Adrenal gland (tissue), 12 donors: ENCODE data around the gene CFTR. TPM values are rescaled to one million over a fixed set of nuclear protein-coding genes. Genes with fewer than 3 reads are reported as not detected.

ENCODE experiments used
- DNase-seq, 7 donors: peaks; one replicate each; pipeline ENCODE4 v3.0.0-alpha.2; 2019 to 2020
- H3K27ac ChIP-seq, 5 donors: fragments of 200-600 bp; sonication (generic) in 4 of 5; 1 replicate in 3 of 5; 2 replicates in 2 of 5; pipeline versions ENCODE4 v1.5.1 to v1.8.0; 2016 to 2020; ENCODE audit warnings: mild to moderate bottlenecking in 1 of 5
- H3K27me3 ChIP-seq: fragments of 200-600 bp; 2 replicates; pipeline ENCODE4 v1.8.0; 2021
- H3K36me3 ChIP-seq, 2 donors: fragments of 200-600 bp; replicated peaks in 1 of 2; 1 replicate in 1 of 2; 2 replicates in 1 of 2; pipeline versions ENCODE4 v1.5.1 to v1.8.0; 2018 to 2022
- H3K4me1 ChIP-seq, 2 donors: fragments of 200-600 bp; replicated peaks in 1 of 2; 1 replicate in 1 of 2; 2 replicates in 1 of 2; pipeline versions ENCODE4 v1.5.1 to v1.8.0; 2018 to 2021
- H3K4me3 ChIP-seq, 4 donors: fragments of 200-600 bp; sonication (generic) in 3 of 4; one replicate each; pipeline ENCODE4 v1.5.1; 2016 to 2018
- H3K9me3 ChIP-seq, 3 donors: fragments of 200-600 bp; sonication (generic) in 1 of 3; replicated peaks in 1 of 3; 1 replicate in 2 of 3; 2 replicates in 1 of 3; pipeline versions ENCODE4 v1.5.1 to v1.8.0; 2016 to 2021
- CTCF ChIP-seq, 6 experiments: fragments of 450-650 bp in 4 of 6; fragments of 200-600 bp in 2 of 6; sonication (generic) in 1 of 6; IDR thresholded peaks; 1 replicate in 5 of 6; 2 replicates in 1 of 6; pipeline versions ENCODE4 v1.5.1 to v1.8.0; 2016 to 2021; ENCODE audit warnings: antibody characterized with exemption in 6 of 6, mild to moderate bottlenecking in 2 of 6, moderate library complexity in 1 of 6
- POLR2A ChIP-seq, 2 donors: fragments of 450-650 bp; IDR thresholded peaks; one replicate each; pipeline ENCODE4 v1.6.1; 2017; ENCODE audit warnings: antibody characterized with exemption in 2 of 2, mild to moderate bottlenecking in 2 of 2, moderate library complexity in 1 of 2
- WGBS, 4 donors: extraction: QIAGEN DNeasy Blood & Tissue Kit in 2 of 4; methylation state at CpG; one replicate each; pipeline versions ENCODE4 v1.1.5 to v1.1.7; 2013 to 2017; 5-methylcytosine and 5-hydroxymethylcytosine counted together
- intact Hi-C, 2 donors: fragments of 100-400 bp; cut with DNase I; formaldehyde crosslinking; loops; one replicate each; pipeline versions ENCODE4 v1.14.1 to v1.15.0; 2022 to 2023
- polyA plus RNA-seq, 3 donors: library from polyadenylated mRNA; stranded (reverse); fragments of 200-250 nt in 2 of 3; fragments of 350-450 nt in 1 of 3; fragmentation: Illumina TruSeq in 1 of 3; extraction: RNeasy Lipid Tissue Mini Kit (QIAGEN cat#74804) in 1 of 3; gene quantifications; one replicate each; pipeline ENCODE4 v1.2.3, GENCODE V29; 2013 to 2014
- total RNA-seq, 9 donors: library from RNA; depleted of rRNA in 4 of 9; stranded (reverse); fragments of >200 nt in 4 of 9; fragments of 120-200 nt in 1 of 9; fragmentation: NEBNext Ultra II Directional in 1 of 9; extraction: Animal tissue kit (Norgen Biotek cat#: 25700) in 1 of 9; gene quantifications; one replicate each; pipeline versions ENCODE4 v1.1.0 to v1.2.4, GENCODE V29; 2013 to 2023
- donor health status: healthy with polysubstance abuse.
- donor health status: Bipolar disorder and iron deficiency.
- donor health status: DM: yes; HTN: yes; CAD: no.
- donor health status: DM: no; HTN: no; CAD: no.
- donor health status: DM: no; HTN: no; CAD: no.
- donor health status: DM: yes; HTN: yes; CAD: no.

CFTR gene
- total and polyA plus RNA-seq, 12 donors = 0.07 to 0.22 (median 0.08) TPM; not detected in 9

DNA sequence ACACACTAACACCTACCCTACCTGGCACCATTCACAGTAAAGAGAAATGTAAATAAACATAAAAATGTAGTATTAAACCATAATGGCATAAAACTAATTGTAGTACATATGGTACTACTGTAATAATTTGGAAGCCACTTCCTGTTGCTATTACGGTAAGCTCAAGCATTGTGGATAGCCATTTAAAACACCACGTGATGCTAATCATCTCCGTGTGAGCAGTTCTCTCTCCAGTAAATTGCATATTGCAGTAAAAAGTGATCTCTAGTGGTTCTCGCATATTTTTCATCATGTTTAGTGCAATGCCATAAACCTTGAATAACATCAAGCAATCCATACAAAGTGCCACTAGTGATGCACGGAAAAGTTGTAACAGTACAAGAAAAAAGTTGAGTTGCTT lies 75.4 kb downstream of the CFTR start:
- no peaks in the 10 kb centered on the region for H3K4me1 ChIP-seq
- no peaks in the 10 kb centered on the region for H3K9me3 ChIP-seq
- no peak for DNase-seq
- no peak overlapping the region for H3K4me3 ChIP-seq
- H3K27me3 ChIP-seq = no peaks in the 10 kb centered on the region
- WGBS, 4 donors = 84 to 86% (median 85%) methylated on average over 5 of the region's 5 CpGs
- H3K36me3 ChIP-seq = no peaks in the 10 kb centered on the region
- no peak for TF ChIP-seq CTCF (IDR thresholded peaks at IDR 0.05)
- TF ChIP-seq POLR2A (IDR thresholded peaks at IDR 0.05) = no peak
- H3K27ac ChIP-seq = no peak overlapping the region
- intact Hi-C loops = no loop called here

GRCh38 chr7:117559391-117559790 lies 79.6 kb downstream of the CFTR start:
- Histone ChIP-seq H3K27ac (no peak overlapping the region), H3K9me3 (no peaks in the 10 kb centered on the region), H3K36me3 (no peaks in the 10 kb centered on the region), H3K27me3 (no peaks in the 10 kb centered on the region), H3K4me1 (no peaks in the 10 kb centered on the region), H3K4me3 (no peak overlapping the region)
- TF ChIP-seq POLR2A (IDR thresholded peaks at IDR 0.05) = no peak
- TF ChIP-seq CTCF (IDR thresholded peaks at IDR 0.05) = no peak
- intact Hi-C loops = no loop called here
- DNase-seq = no peak
- WGBS, 4 donors = 74 to 80% (median 77%) methylated on average over 3 of the region's 3 CpGs

DNA sequence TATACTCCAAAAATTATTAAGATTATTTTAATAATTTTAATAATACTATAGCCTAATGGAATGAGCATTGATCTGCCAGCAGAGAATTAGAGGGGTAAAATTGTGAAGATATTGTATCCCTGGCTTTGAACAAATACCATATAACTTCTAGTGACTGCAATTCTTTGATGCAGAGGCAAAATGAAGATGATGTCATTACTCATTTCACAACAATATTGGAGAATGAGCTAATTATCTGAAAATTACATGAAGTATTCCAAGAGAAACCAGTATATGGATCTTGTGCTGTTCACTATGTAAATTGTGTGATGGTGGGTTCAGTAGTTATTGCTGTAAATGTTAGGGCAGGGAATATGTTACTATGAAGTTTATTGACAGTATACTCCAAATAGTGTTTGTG lies 80.2 kb downstream of the CFTR start:
- H3K4me3 ChIP-seq = no peak overlapping the region
- no peaks in the 10 kb centered on the region for H3K27me3 ChIP-seq
- H3K36me3 ChIP-seq = no peaks in the 10 kb centered on the region
- intact Hi-C loops = no loop called here
- no peak overlapping the region for H3K27ac ChIP-seq
- no peaks in the 10 kb centered on the region for H3K4me1 ChIP-seq
- TF ChIP-seq POLR2A (IDR thresholded peaks at IDR 0.05) (no peak), CTCF (IDR thresholded peaks at IDR 0.05) (no peak)
- no peak for DNase-seq
- no peaks in the 10 kb centered on the region for H3K9me3 ChIP-seq

GRCh38 chr7:117562759-117563158 lies 82.9 kb downstream of the CFTR start:
- no peaks in the 10 kb centered on the region for H3K36me3 ChIP-seq
- H3K27me3 ChIP-seq = no peaks in the 10 kb centered on the region
- H3K4me1 ChIP-seq = no peaks in the 10 kb centered on the region
- DNase-seq = no peak
- H3K27ac ChIP-seq = no peak overlapping the region
- no peaks in the 10 kb centered on the region for H3K9me3 ChIP-seq
- WGBS, 4 donors = 46 to 58% (median 54%) methylated on average over 2 of the region's 2 CpGs
- TF ChIP-seq CTCF (IDR thresholded peaks at IDR 0.05) (no peak), POLR2A (IDR thresholded peaks at IDR 0.05) (no peak)
- no peak overlapping the region for H3K4me3 ChIP-seq
- intact Hi-C loops = no loop called here
